ENCODE data around the gene TNIK.

DNA sequence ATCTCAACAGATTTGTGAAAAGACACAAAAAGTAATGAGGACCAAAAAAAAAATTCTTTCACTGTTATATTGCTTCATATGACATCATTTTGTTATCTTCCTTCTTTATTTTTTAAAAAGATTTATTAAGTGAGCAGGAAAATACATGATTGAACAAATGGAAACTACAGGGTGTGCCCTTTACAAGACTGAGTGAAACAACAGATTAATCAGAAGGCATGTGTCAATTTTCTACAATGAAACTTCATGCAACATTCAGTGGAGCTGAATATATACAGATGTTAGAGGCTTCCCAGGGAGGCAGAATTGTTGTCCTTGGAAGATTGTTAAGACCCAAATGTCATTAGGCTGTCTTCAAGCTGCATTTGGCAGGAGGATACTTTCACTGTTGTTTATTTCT, 405.3 kb downstream of the TNIK start:
- TF ChIP-seq, protein P1, sequence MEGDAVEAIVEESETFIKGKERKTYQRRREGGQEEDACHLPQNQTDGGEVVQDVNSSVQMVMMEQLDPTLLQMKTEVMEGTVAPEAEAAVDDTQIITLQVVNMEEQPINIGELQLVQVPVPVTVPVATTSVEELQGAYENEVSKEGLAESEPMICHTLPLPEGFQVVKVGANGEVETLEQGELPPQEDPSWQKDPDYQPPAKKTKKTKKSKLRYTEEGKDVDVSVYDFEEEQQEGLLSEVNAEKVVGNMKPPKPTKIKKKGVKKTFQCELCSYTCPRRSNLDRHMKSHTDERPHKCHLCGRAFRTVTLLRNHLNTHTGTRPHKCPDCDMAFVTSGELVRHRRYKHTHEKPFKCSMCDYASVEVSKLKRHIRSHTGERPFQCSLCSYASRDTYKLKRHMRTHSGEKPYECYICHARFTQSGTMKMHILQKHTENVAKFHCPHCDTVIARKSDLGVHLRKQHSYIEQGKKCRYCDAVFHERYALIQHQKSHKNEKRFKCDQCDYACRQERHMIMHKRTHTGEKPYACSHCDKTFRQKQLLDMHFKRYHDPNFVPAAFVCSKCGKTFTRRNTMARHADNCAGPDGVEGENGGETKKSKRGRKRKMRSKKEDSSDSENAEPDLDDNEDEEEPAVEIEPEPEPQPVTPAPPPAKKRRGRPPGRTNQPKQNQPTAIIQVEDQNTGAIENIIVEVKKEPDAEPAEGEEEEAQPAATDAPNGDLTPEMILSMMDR (IDR thresholded peaks at IDR 0.05; ENCODE audit: low read depth, low read length, poor library complexity, severe bottlenecking), result no peak
- no peak for TF ChIP-seq EZH2phosphoT487 (IDR thresholded peaks at IDR 0.05; ENCODE audit: borderline replicate concordance, low read length)

Data from DOHH2 (cell line).